HK-2 (cell line): Measurements from ENCODE around the gene IQSEC3.
"Not testable (repeated sequence)": the region's sequence is repeated elsewhere in the genome, so short reads cannot be mapped to it uniquely, and the experiment has no call there.

Experiments
- DNase-seq: peaks from one replicate; pipeline ENCODE4 v3.0.0-alpha.2; 2018; ENCODE audit not compliant: unreplicated experiment

IQSEC3 gene

GRCh38 chr12:214003-214741 is 147.6 kb downstream of the IQSEC3 start, which contains the start of gene SLC6A12:
Gene SLC6A12, minus strand, starts transcription at chr12:214157. Its CDS starts 4,171 bp downstream, at chr12:209986.
- DNase-seq, result peak; percentile 28

- no peak for DNase-seq
Measured at GRCh38 chr12:215116-215515, 148.5 kb downstream of the IQSEC3 start.

- DNase-seq, result not testable (repeated sequence)
Measured at GRCh38 chr12:217029-217428, 150.5 kb downstream of the IQSEC3 start.

GRCh38 chr12:218221-218620 is 151.7 kb downstream of the IQSEC3 start:
- no peak for DNase-seq

- no peak for DNase-seq
Measured at GRCh38 chr12:218728-219590, 152.4 kb downstream of the IQSEC3 start.

- peak; percentile 74 for DNase-seq
Measured at GRCh38 chr12:219891-220352, 153.4 kb downstream of the IQSEC3 start.

GRCh38 chr12:220491-220890 is 153.9 kb downstream of the IQSEC3 start:
- DNase-seq, result no peak

- no peak for DNase-seq
Measured at GRCh38 chr12:220946-221550, 154.5 kb downstream of the IQSEC3 start.

- no peak for DNase-seq
Measured at GRCh38 chr12:221736-222135, 155.2 kb downstream of the IQSEC3 start.

GRCh38 chr12:223841-224240 is 157.3 kb downstream of the IQSEC3 start:
- no peak for DNase-seq

GRCh38 chr12:224330-224729 is 157.8 kb downstream of the IQSEC3 start:
- DNase-seq, result no peak

- no peak for DNase-seq
Measured at GRCh38 chr12:225012-225411, 158.4 kb downstream of the IQSEC3 start.

GRCh38 chr12:226401-226800 is 159.8 kb downstream of the IQSEC3 start:
- DNase-seq, result no peak

- DNase-seq, result no peak
Measured at GRCh38 chr12:227286-227915, 160.8 kb downstream of the IQSEC3 start.
